ENCODE results near the gene VAMP2. TPM values are rescaled to one million over a fixed set of nuclear protein-coding genes. Genes with fewer than 3 reads are reported as not detected.

Gene VAMP2
- total RNA-seq (7.4 TPM), polyA plus RNA-seq (73.9 TPM)
- long read RNA-seq, donor 1, partial matches to known transcripts = 8 of 14 reads
- long read RNA-seq, donor 1, other reads (novel, unspliced or antisense) = 0 of 14 reads
- long read RNA-seq, donor 2 = 0 reads
- long read RNA-seq, donor 3, transcript VAMP2-203 (4 exons, 557 nt) = minor isoform, 11 of 43 reads
- long read RNA-seq, donor 3, transcript VAMP2-201 (5 exons, 2,153 nt) = major isoform, 25 of 43 reads
- long read RNA-seq, donor 3, partial matches to known transcripts = 6 of 43 reads
- long read RNA-seq, donor 3, other reads (novel, unspliced or antisense) = 0 of 43 reads
- long read RNA-seq, donor 4, transcript VAMP2-201 (5 exons, 2,153 nt) = major isoform, 12 of 12 reads
- long read RNA-seq, donor 4, partial matches to known transcripts = 0 of 12 reads
- long read RNA-seq, donor 4, other reads (novel, unspliced or antisense) = 0 of 12 reads
- long read RNA-seq, donor 5, transcript VAMP2-203 (4 exons, 557 nt) = minor isoform, 14 of 60 reads
- long read RNA-seq, donor 5, transcript VAMP2-201 (5 exons, 2,153 nt) = major isoform, 33 of 60 reads
- long read RNA-seq, donor 5, partial matches to known transcripts = 13 of 60 reads
- long read RNA-seq, donor 5, other reads (novel, unspliced or antisense) = 0 of 60 reads
- long read RNA-seq, donor 6, transcript VAMP2-203 (4 exons, 557 nt) = minor isoform, 16 of 46 reads
- long read RNA-seq, donor 6, transcript VAMP2-201 (5 exons, 2,153 nt) = major isoform, 25 of 46 reads
- long read RNA-seq, donor 6, partial matches to known transcripts = 5 of 46 reads
- long read RNA-seq, donor 6, other reads (novel, unspliced or antisense) = 0 of 46 reads
- long read RNA-seq, donor 7, transcript VAMP2-203 (4 exons, 557 nt) = minor isoform, 6 of 40 reads
- long read RNA-seq, donor 7, transcript VAMP2-201 (5 exons, 2,153 nt) = major isoform, 22 of 40 reads
- long read RNA-seq, donor 7, partial matches to known transcripts = 12 of 40 reads
- long read RNA-seq, donor 7, other reads (novel, unspliced or antisense) = 0 of 40 reads
- long read RNA-seq, donor 8, transcript VAMP2-201 (5 exons, 2,153 nt) = major isoform, 11 of 12 reads
- long read RNA-seq, donor 8, partial matches to known transcripts = 0 of 12 reads
- long read RNA-seq, donor 8, other reads (novel, unspliced or antisense) = 0 of 12 reads
- long read RNA-seq, donor 9, transcript VAMP2-201 (5 exons, 2,153 nt) = major isoform, 15 of 19 reads
- long read RNA-seq, donor 9, partial matches to known transcripts = 0 of 19 reads
- long read RNA-seq, donor 9, other reads (novel, unspliced or antisense) = 0 of 19 reads
- long read RNA-seq, donor 10, transcript VAMP2-201 (5 exons, 2,153 nt) = major isoform, 40 of 42 reads
- long read RNA-seq, donor 10, partial matches to known transcripts = 0 of 42 reads
- long read RNA-seq, donor 10, other reads (novel, unspliced or antisense) = 0 of 42 reads

- WGBS = under 1% methylated on average over 75 of the region's 75 CpGs
- peak within 1 kb of the TSS; percentile 98 to 99 for H3K27ac ChIP-seq (ENCODE audit: low read depth in 1 of 2, low read length in 1 of 2)
- H3K27me3 ChIP-seq (ENCODE audit: control insufficient read depth in 2 of 2, insufficient read depth in 1 of 2, low read length in 1 of 2) = no peaks in the 10 kb centered on the region
- H3K4me3 ChIP-seq (ENCODE audit: low read length in 2 of 2) = peak within 1 kb of the TSS; percentile 98 to 100
- peaks cover 35 to 63% of the 10 kb centered on the region in 2 donors for H3K4me1 ChIP-seq (ENCODE audit: control insufficient read depth in 2 of 2, insufficient read depth in 2 of 2, low read length in 2 of 2)
- DNase-seq (ENCODE audit: low read depth in 6 of 9, low spot score in 9 of 9) = peak in 4 of 9 donors; percentile 72 to 89 (median 81)
- H3K36me3 ChIP-seq (ENCODE audit: control insufficient read depth in 2 of 2, insufficient read depth in 2 of 2, low read length in 1 of 2) = peaks cover 26 to 31% of the 10 kb centered on the region in 2 donors
- peaks cover 0 to 6% of the 10 kb centered on the region in 2 donors for H3K9me3 ChIP-seq (ENCODE audit: control insufficient read depth in 2 of 2, insufficient read depth in 1 of 2, low read length in 1 of 2)
Observed at GRCh38 chr17:8162233-8162996, at the start of gene VAMP2. Gene VAMP2 (minus strand): TSS chr17:8162948. CDS start chr17:8162879, 69 bp downstream.

DNA sequence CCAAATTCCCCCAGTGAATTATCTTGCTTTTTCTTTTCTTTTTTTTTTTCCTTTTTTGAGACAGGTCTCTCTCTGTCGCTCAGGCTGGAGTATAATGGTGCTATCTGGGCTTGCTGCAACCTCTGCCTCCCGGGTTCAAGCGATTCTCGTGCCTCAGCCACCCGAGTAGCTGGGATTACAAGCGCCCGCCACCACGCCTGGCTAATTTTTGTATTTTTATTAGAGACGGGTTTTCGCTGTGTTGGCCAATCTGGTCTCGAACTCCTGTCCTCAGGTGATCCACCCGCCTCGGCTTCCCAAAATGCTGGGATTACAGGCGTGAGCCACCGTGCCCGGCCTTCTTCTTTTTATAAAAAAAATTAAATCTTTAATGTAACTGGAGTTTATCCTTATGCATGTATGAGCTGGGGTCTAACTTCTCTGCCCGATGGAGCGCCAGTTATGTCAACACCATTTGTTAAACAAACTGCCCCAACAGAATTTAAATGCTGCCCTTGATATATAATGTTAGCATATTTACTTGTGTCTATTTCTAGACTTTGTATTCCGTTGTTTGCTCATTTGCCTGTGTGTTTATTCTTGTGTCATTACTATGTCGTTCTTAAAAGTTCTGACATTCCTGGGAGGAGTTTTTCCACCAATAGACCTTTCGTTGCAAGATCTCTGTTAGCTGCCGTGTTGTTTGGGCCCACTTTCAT, 48.2 kb upstream of the VAMP2 start:
- WGBS = 34% methylated on average over 22 of the region's 22 CpGs
- Histone ChIP-seq H3K27ac (ENCODE audit: low read depth in 1 of 2, low read length in 1 of 2) (peak overlapping the region in 1 of 2 donors; percentile 61), H3K4me3 (ENCODE audit: low read length in 2 of 2) (peak overlapping the region; percentile 61 to 69), H3K27me3 (ENCODE audit: control insufficient read depth in 2 of 2, insufficient read depth in 1 of 2, low read length in 1 of 2) (no peaks in the 10 kb centered on the region), H3K36me3 (ENCODE audit: control insufficient read depth in 2 of 2, insufficient read depth in 2 of 2, low read length in 1 of 2) (peaks cover 15 to 21% of the 10 kb centered on the region in 2 donors), H3K9me3 (ENCODE audit: control insufficient read depth in 2 of 2, insufficient read depth in 1 of 2, low read length in 1 of 2) (no peaks in the 10 kb centered on the region), H3K4me1 (ENCODE audit: control insufficient read depth in 2 of 2, insufficient read depth in 2 of 2, low read length in 2 of 2) (peaks cover 4 to 24% of the 10 kb centered on the region in 2 donors)
- DNase-seq (ENCODE audit: low read depth in 6 of 9, low spot score in 9 of 9) = no peak

- 1% methylated on average over 46 of the region's 46 CpGs for WGBS
Observed at GRCh38 chr17:8209907-8210760, 47.4 kb upstream of the VAMP2 start, which contains the start of gene AURKB. Gene AURKB (minus strand): TSS chr17:8210575. CDS start chr17:8210224, 351 bp downstream.

DNA sequence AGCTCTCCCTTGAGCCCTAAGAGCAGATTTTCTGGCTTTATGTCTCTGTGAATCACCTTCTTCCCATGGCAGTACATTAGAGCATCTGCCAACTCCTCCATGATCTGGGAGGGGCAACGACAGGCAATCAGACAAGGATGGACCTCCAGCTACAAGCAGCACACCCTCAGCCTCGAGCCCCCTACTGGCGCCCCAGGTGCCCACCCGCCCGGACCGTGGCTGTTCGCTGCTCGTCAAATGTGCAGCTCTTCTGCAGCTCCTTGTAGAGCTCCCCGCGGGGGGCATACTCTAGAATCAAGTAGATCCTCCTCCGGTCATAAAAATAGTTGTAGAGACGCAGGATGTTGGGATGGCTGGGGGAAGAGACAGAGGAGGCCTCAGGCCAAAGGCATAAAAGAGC, 43.8 kb upstream of the VAMP2 start:
- H3K4me1 ChIP-seq (ENCODE audit: control insufficient read depth in 2 of 2, insufficient read depth in 2 of 2, low read length in 2 of 2) = peaks cover 4 to 24% of the 10 kb centered on the region in 2 donors
- no peak overlapping the region for H3K27ac ChIP-seq (ENCODE audit: low read depth in 1 of 2, low read length in 1 of 2)
- H3K9me3 ChIP-seq (ENCODE audit: control insufficient read depth in 2 of 2, insufficient read depth in 1 of 2, low read length in 1 of 2) = no peaks in the 10 kb centered on the region
- DNase-seq (ENCODE audit: low read depth in 6 of 9, low spot score in 9 of 9) = no peak
- H3K27me3 ChIP-seq (ENCODE audit: control insufficient read depth in 2 of 2, insufficient read depth in 1 of 2, low read length in 1 of 2) = no peaks in the 10 kb centered on the region
- H3K36me3 ChIP-seq (ENCODE audit: control insufficient read depth in 2 of 2, insufficient read depth in 2 of 2, low read length in 1 of 2) = peaks cover 31 to 45% of the 10 kb centered on the region in 2 donors
- H3K4me3 ChIP-seq (ENCODE audit: low read length in 2 of 2) = no peak overlapping the region
- WGBS = 98% methylated on average over 12 of the region's 12 CpGs

More at GRCh38 chr17:8209907-8210760, 47.4 kb upstream of the VAMP2 start, which contains the start of gene AURKB:
- Histone ChIP-seq H3K4me3 (ENCODE audit: low read length in 2 of 2) (peak within 1 kb of the TSS; percentile 61 to 69), H3K36me3 (ENCODE audit: control insufficient read depth in 2 of 2, insufficient read depth in 2 of 2, low read length in 1 of 2) (peaks cover 20 to 28% of the 10 kb centered on the region in 2 donors), H3K9me3 (ENCODE audit: control insufficient read depth in 2 of 2, insufficient read depth in 1 of 2, low read length in 1 of 2) (no peaks in the 10 kb centered on the region), H3K27ac (ENCODE audit: low read depth in 1 of 2, low read length in 1 of 2) (peak within 1 kb of the TSS in 1 of 2 donors; percentile 67), H3K4me1 (ENCODE audit: control insufficient read depth in 2 of 2, insufficient read depth in 2 of 2, low read length in 2 of 2) (peaks cover 4 to 24% of the 10 kb centered on the region in 2 donors), H3K27me3 (ENCODE audit: control insufficient read depth in 2 of 2, insufficient read depth in 1 of 2, low read length in 1 of 2) (no peaks in the 10 kb centered on the region)
- peak in 8 of 9 donors; percentile 82 to 98 (median 93) for DNase-seq (ENCODE audit: low read depth in 6 of 9, low spot score in 9 of 9)

DNA sequence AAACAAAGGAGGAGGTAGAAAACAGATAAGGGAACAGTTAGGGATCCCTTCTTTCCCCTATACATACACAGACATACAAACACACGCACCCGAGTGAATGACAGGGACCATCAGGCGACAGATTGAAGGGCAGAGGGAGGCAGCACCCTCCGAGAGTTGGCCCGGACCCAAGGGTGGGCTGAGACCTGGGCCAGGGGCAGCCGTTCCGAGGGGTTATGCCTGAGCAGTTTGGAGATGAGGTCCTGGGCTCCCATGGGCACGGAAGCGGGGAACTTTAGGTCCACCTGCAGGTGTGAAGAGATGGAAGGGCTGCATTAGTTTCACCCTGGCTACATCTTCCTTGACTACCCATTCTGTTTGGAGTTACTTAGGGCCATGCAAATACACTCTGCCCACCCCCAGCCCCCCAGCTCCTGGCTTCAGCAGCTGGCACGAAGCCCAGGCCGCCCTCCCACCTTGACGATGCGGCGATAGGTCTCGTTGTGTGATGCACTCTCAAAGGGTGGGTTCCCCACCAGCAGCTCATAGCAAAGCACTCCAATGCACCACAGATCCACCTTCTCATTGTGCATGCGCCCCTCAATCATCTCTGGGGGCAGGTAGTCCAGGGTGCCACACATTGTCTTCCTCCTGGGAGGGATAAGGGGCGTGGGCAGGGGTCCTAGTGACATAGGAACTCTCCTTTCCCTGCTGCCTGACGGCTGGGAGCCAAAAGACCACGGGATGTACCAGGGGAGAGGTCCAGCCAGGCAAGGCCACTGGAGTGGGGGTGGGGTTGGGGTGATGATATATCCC, 42.2 kb upstream of the VAMP2 start:
- H3K27me3 ChIP-seq (ENCODE audit: control insufficient read depth in 2 of 2, insufficient read depth in 1 of 2, low read length in 1 of 2) = no peaks in the 10 kb centered on the region
- peaks cover 31 to 45% of the 10 kb centered on the region in 2 donors for H3K36me3 ChIP-seq (ENCODE audit: control insufficient read depth in 2 of 2, insufficient read depth in 2 of 2, low read length in 1 of 2)
- no peak for DNase-seq (ENCODE audit: low read depth in 6 of 9, low spot score in 9 of 9)
- H3K4me1 ChIP-seq (ENCODE audit: control insufficient read depth in 2 of 2, insufficient read depth in 2 of 2, low read length in 2 of 2) = peaks cover 3 to 21% of the 10 kb centered on the region in 2 donors
- 92% methylated on average over 19 of the region's 19 CpGs for WGBS
- H3K27ac ChIP-seq (ENCODE audit: low read depth in 1 of 2, low read length in 1 of 2) = no peak overlapping the region
- peaks cover 0 to 6% of the 10 kb centered on the region in 2 donors for H3K9me3 ChIP-seq (ENCODE audit: control insufficient read depth in 2 of 2, insufficient read depth in 1 of 2, low read length in 1 of 2)
- H3K4me3 ChIP-seq (ENCODE audit: low read length in 2 of 2) = no peak overlapping the region

GRCh38 chr17:8192070-8192815, 29.5 kb upstream of the VAMP2 start:
- Histone ChIP-seq H3K9me3 (ENCODE audit: control insufficient read depth in 2 of 2, insufficient read depth in 1 of 2, low read length in 1 of 2) (no peaks in the 10 kb centered on the region), H3K4me3 (ENCODE audit: low read length in 2 of 2) (peak overlapping the region; percentile 17 to 38), H3K27me3 (ENCODE audit: control insufficient read depth in 2 of 2, insufficient read depth in 1 of 2, low read length in 1 of 2) (peaks cover 0 to 4% of the 10 kb centered on the region in 2 donors), H3K36me3 (ENCODE audit: control insufficient read depth in 2 of 2, insufficient read depth in 2 of 2, low read length in 1 of 2) (no peaks in the 10 kb centered on the region), H3K4me1 (ENCODE audit: control insufficient read depth in 2 of 2, insufficient read depth in 2 of 2, low read length in 2 of 2) (peaks cover 26 to 44% of the 10 kb centered on the region in 2 donors), H3K27ac (ENCODE audit: low read depth in 1 of 2, low read length in 1 of 2) (peak overlapping the region; percentile 85 to 93)
- WGBS = 25% methylated on average over 12 of the region's 12 CpGs
- DNase-seq (ENCODE audit: low read depth in 6 of 9, low spot score in 9 of 9) = peak in 5 of 9 donors; percentile 65 to 90 (median 75)
